ENCODE results near the gene FCHSD2. TPM values are rescaled to one million over a fixed set of nuclear protein-coding genes. Genes with fewer than 3 reads are reported as not detected.

FCHSD2 gene
- total and polyA plus RNA-seq, 2 of the 8 experiments (the other 6 are each of a cell fraction or from before 2014, with no cell fraction given), result 4.1 to 7.8 TPM

DNA sequence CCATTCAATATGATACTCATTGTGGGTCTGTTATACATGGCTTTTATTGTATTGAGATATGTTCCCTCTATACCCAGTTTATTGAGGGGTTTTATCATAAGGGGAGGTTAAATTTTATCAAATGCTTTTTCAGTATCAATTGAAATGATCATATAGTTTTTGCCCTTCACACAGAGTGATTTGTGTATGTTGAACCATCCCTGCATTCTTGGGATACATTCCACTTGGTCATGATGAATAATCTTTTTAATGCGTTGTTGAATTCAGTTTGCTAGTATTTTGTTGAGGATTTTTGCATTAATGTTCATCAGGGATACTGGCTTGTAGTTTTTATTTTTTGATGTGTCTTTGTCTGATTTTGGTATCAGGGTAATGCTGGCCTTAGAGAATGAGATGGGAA lies 229.9 kb downstream of the FCHSD2 start:
- Histone ChIP-seq H2BK5ac (ENCODE audit: low read depth, low read length) (no peak overlapping the region), H3K9ac (replicated peaks in 1 of 4; ENCODE audit: extremely low read depth in 1 of 4, low read depth in 3 of 4, low read length in 3 of 4) (no peak overlapping the region), H2AFZ (ENCODE audit: low read length) (no peak overlapping the region), H2BK20ac (ENCODE audit: low read length) (no peak overlapping the region), H3K18ac (ENCODE audit: extremely low read depth, low read length) (no peak overlapping the region), H3K36me3 (ENCODE audit: control insufficient read depth in 2 of 4, insufficient read depth in 4 of 4, low read length in 3 of 4) (no peaks in the 10 kb centered on the region; a peak in 1 of 8 replicates), H4K20me1 (replicated peaks in 1 of 2; ENCODE audit: control insufficient read depth in 1 of 2, insufficient read depth in 2 of 2, low read length in 2 of 2) (no peaks in the 10 kb centered on the region), H3K4me3 (ENCODE audit: extremely low read depth in 1 of 4, insufficient read depth in 2 of 4, low read depth in 3 of 4, low read length in 4 of 4) (no peak overlapping the region), H3K4me1 (replicated peaks in 1 of 4; ENCODE audit: control insufficient read depth in 3 of 4, insufficient read depth in 4 of 4, low read length in 3 of 4) (no peaks in the 10 kb centered on the region), H3K23me2 (ENCODE audit: low read depth, low read length) (no peaks in the 10 kb centered on the region), H3K79me1 (ENCODE audit: low read depth, low read length) (no peaks in the 10 kb centered on the region), H3K23ac (ENCODE audit: insufficient read length) (no peak overlapping the region), H3K4ac (replicated peaks; ENCODE audit: insufficient read length, low read depth, low read length) (no peak overlapping the region), H2BK12ac (ENCODE audit: low read depth, low read length) (no peak overlapping the region), H3K56ac (replicated peaks; ENCODE audit: insufficient read length, low read depth, low read length) (no peak overlapping the region), H4K8ac (ENCODE audit: extremely low read depth, insufficient read depth, low read length) (no peak overlapping the region), H3K4me2 (ENCODE audit: insufficient read depth in 1 of 2, low read depth in 2 of 2, low read length in 2 of 2) (no peak overlapping the region), H4K5ac (ENCODE audit: insufficient read length, low read depth, low read length) (no peak overlapping the region), H2BK120ac (replicated peaks; ENCODE audit: low read depth, low read length) (no peak overlapping the region), H2BK15ac (ENCODE audit: low read length) (no peak overlapping the region), H3K9me3 (ENCODE audit: insufficient read depth in 2 of 2, low read depth in 1 of 2, low read length in 1 of 2) (peaks cover 19 to 22% of the 10 kb centered on the region in 2 experiments), H3K14ac (ENCODE audit: insufficient read length) (no peak overlapping the region), H3K27ac (ENCODE audit: low read depth, low read length) (no peak overlapping the region), H2AK5ac (ENCODE audit: low read depth, low read length) (no peak overlapping the region), H3K27me3 (replicated peaks in 1 of 4; ENCODE audit: control insufficient read depth in 3 of 4, extremely low read depth in 1 of 4, insufficient read depth in 3 of 4, low read length in 3 of 4) (no peaks in the 10 kb centered on the region), H4K91ac (replicated peaks; ENCODE audit: insufficient read length, low read length) (no peak overlapping the region), H3K79me2 (ENCODE audit: control insufficient read depth in 1 of 2, insufficient read depth in 2 of 2, low read length in 2 of 2) (no peaks in the 10 kb centered on the region)
- WGBS, 2 experiments (ENCODE audit: extremely low coverage in 1 of 2, insufficient coverage in 1 of 2, insufficient read length in 1 of 2, insufficient replicate concordance in 2 of 2, low coverage in 1 of 2, low lambda C conversion rate in 2 of 2, missing lambda C conversion rate in 1 of 2), result 75% methylated on average over 1 of the region's 1 CpG; no CpG with 5 or more reads in 1 of the 2 experiments
- FAIRE-seq (no peak), DNase-seq (ENCODE audit: low read depth in 1 of 2, low spot score in 2 of 2) (no peak)
- TF ChIP-seq TCF12 (IDR thresholded peaks at IDR 0.05; ENCODE audit: low read depth, low read length) (no peak), CBX8 (IDR thresholded peaks at IDR 0.05; ENCODE audit: borderline replicate concordance, low read depth, low read length) (no peak), JUN (IDR thresholded peaks at IDR 0.05; ENCODE audit: low read depth, low read length) (no peak), POU5F1 (IDR thresholded peaks at IDR 0.05; ENCODE audit: low read depth, low read length) (no peak), SP2 (IDR thresholded peaks at IDR 0.05; ENCODE audit: low read length) (no peak), POLR2A (IDR thresholded peaks at IDR 0.05; ENCODE audit: control extremely low read depth in 1 of 2, low read depth in 2 of 2, low read length in 2 of 2) (no peak), FOSL1 (IDR thresholded peaks at IDR 0.05; ENCODE audit: insufficient read depth, low read depth, low read length) (no peak), SIN3A (conservative IDR thresholded peaks at IDR 0.05 in 1 of 2, IDR thresholded peaks at IDR 0.05 in 1 of 2; ENCODE audit: low read depth in 1 of 2, low read length in 2 of 2) (no peak)
- POLR2A ChIA-PET (ENCODE audit: partially characterized antibody), result no interaction called here
- CTCF ChIA-PET (ENCODE audit: partially characterized antibody), result no interaction called here
